Smooth muscle cell of the brain vasculature (primary cell): ENCODE results near the gene CENPL.
"Not testable (repeated sequence)": the region's sequence is repeated elsewhere in the genome, so short reads cannot be mapped to it uniquely, and the experiment has no call there.

Source experiments
- DNase-seq: peaks from one replicate; pipeline ENCODE4 v3.0.0-alpha.2; 2012; ENCODE audit warnings: low read depth, low spot score

Gene CENPL

DNA sequence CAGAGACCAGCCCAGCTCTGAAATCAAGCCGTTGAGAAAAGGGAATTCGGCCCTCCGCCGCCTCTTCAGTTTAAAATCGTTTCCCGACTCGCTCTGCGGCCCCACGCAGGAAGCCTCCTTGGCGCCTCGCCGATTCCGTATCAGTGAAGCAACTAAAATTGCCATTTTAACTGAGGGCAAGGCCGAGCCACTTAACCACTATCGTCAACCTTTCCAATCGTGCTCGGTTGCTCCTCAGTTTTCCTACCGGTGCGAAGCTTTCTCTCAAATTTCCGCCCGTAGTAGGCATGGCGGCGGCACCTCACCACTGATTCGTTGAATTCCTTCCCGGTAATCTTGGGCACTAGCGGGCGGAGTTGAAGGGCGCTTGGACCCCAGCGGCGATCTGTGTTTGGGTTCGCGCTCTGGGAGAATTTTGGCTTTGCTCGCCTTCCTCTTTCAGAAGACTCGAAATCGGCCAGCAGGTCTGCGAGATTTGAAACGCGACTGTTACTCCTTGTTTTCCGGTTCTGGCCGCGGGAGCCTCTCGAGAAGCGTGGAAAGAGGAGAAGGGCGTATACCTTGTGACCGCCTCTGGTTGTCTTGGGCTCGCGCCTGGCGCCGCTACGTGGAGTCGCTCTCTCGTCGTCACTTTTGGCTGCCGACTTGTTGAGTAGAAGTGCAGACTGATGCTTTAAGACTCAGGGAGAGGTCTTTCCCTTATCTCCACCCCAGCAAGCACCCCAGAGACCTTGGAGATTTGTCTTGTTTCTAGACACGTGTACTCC is at the start of gene CENPL, which contains the start of gene DARS2:
Gene CENPL (minus strand): TSS at position 569 of the 767 bp plus-strand sequence. CDS start 13,584 bp downstream, outside the sequence.
Gene DARS2 (plus strand): TSS at position 359 of the 767 bp plus-strand sequence. CDS start 557 bp downstream, outside the sequence.
- peak; percentile 92 for DNase-seq

DNA sequence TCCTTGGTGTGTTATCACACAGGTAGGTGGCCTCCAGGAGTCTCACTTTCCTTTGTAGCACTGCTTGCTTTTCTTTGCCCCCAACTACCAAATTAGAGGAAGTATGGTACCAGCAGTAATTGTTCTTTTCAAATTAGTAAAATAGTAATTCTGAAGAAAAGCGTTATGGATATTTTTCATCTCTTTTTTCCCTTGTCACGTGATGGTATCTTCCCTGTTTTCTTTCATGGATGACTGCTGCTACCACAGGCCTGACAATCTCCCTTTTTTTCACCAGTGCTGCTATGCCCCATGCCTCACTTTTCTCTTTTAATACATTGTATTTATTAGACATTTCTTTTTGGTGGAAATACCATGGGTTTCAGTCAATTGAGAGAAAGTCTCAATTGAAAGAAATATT is 46.8 kb upstream of the CENPL start:
- no peak for DNase-seq

DNA sequence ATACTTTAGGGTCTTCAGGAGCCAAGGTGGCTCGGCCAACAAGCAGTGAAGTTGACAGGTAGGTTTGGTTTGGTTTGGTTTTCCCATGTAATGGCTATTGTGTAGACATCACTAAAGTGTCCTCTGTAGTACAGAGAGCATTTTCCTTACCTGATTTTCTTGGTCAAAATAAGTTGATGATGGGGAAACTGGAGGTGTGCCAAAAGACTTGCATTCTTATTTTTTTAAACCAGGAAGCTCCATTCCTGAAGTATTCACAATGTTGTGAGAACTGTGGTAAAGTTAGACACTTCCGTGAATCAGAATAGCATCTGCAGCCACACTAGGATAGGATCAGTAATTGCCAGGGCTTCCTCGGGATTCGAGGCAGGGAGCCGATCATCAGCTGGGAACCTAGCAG is 46.4 kb upstream of the CENPL start:
- DNase-seq, result no peak

- no peak for DNase-seq
These were observed 45.8 kb upstream of the CENPL start for GRCh38 chr1:173870252-173871075.

- DNase-seq, result no peak
These were observed 44.3 kb upstream of the CENPL start for GRCh38 chr1:173869021-173869359.

DNA sequence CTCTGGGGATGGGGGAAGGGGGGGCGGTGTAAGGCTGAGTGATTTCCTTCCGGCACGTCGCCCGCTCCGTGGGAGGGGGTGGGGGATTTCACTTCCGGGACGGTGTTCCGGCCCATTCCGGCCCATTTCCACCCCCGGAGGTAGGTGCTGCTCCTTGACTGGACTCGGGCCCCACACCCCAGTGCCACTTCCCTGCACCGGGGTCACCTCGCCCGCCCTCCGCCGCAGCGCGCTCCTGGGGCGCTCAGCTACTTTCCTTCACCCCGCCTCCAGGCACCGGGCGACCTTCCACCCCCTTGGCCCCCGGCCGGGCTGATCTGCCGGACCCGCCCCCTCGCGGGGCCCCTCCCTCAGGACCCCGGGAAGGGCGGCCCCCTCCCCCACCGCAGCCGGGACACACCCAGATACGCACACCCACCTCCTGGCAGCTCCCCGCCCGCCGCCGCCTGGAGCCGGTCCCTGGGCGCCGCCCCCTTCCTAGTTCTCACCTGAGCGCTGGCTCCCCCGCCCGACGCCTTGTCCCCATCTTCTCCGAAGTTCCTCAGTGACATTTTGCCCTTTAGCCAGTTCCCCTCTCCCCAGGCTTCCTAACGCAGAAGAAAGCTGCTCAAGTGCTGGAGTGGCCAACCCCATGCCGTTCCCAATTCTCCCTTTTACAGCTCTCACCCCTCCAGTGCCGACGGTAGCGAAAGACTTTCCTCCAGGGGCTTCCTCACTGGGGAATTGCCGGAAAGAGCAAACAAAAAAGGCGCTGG is 43.8 kb upstream of the CENPL start, which contains the start of gene ZBTB37:
Gene ZBTB37 (plus strand): TSS at position 115 of the 755 bp plus-strand sequence. CDS start 1,846 bp downstream, outside the sequence.
- no peak for DNase-seq

GRCh38 chr1:173867753-173868265 is 43.1 kb upstream of the CENPL start, which contains the start of gene GAS5:
TSS of gene GAS5 (minus strand) at chr1:173867989.
- DNase-seq, result peak; percentile 100

DNA sequence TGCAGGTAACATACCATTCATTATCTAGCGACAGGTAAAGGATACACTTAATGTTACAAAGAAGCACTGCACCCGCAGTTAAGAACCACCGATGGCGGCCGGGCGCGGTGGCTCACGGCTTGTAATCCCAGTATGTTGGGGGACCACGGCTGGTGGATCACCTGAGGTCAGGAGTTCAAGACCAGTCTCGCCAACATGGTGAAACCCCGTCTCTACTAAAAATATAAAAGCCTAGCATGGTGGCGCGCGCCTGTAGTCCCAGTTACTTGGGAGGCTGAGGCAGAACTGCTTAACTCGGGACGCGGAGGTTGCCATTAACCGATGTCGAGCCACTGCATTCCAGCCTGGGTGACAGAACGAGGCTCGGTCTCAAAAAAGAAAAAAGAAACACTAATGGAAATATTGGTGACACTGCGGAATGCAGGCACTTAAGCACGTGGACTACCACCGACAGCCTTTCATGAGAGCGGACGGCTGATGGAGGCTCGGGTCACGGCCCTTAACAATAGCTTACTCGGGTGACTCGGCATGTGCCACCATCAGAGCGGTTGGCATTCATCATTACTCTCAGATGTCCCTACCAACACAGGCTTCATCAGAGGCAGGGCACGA is 42.6 kb upstream of the CENPL start:
- no peak for DNase-seq

- no peak for DNase-seq
These were observed 41.9 kb upstream of the CENPL start for GRCh38 chr1:173866413-173867115.

- DNase-seq, result no peak
These were observed 40.9 kb upstream of the CENPL start for GRCh38 chr1:173865468-173866164.

GRCh38 chr1:173864179-173864867 is 39.6 kb upstream of the CENPL start:
- DNase-seq, result no peak

- no peak for DNase-seq
These were observed 38.8 kb upstream of the CENPL start for GRCh38 chr1:173863224-173864161.

DNA sequence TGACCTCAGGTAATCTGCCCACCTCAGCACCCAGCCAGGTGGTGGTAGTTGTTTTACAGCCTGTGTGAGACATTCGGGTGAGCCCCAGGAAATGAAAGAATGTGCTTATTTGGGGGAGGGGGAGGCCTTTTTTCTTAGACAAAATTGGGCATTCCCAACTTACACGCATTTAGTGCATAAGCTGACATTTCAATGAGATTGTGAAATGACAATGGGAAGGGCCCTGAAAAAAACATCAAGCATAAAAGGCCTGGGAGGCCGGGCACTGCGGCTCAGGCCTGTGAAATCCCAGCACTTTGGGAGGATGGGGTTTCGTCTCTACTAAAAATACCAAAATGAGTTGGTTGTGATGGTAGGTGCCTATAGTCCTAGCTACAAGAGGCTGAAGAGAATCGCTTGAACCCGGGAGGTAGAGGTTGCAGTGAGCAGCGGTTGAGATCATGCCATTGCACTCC is 38.1 kb upstream of the CENPL start:
- DNase-seq, result no peak

DNA sequence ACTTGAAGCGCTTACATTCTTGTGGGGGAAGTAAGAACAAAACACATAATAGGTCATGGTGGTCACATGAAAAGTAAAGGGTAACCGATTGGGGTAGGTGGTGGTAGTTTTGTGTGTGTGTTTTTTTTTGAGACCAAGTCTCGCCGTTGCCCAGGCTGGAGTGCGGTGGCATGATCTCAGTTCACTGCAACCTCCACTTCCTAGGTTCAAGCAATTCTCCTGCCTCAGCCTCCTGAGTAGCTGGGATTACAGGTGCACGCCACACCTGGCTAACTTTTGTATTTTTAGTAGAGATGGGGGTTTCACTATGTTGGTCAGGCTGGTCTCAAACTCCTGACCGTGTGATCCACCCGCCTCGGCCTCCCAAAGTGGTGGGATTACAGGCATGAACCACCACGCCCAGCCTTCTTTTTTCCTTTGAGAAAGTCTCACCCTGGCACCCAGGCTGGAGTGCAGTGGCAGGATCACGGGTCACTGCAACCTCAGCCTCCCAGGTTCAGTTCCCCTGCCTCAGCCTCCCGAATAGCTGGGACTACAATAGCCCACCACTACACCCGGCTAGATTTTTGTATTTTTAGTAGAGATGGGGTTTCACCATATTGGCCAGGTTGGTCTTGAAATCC is 37.6 kb upstream of the CENPL start:
- not testable (repeated sequence) for DNase-seq

GRCh38 chr1:173861731-173862145 is 37.1 kb upstream of the CENPL start:
- no peak for DNase-seq

DNA sequence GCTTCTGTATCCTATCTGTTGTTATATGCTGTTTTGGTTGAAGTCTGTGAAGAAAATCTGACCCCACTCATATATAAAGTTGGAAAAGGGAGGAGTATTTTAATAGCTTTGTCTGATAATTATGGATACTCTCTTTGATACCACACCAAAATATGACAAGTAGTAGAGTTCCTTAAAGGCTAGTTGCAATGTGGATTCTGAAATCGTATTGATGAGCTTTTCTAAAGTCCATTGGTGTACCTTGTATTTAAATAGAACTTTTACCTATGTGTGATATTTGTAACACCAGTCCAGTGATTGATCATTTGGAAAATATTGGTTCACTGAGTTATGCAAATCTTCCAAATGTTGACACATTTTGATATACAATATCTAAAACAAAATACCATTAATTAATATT is 35.4 kb upstream of the CENPL start:
- no peak for DNase-seq

GRCh38 chr1:173859547-173859946 is 34.9 kb upstream of the CENPL start:
- not testable (repeated sequence) for DNase-seq
